Sigmoid colon (tissue), 7 donors: ENCODE data around the gene SAMD4A. TPM values are rescaled to one million over a fixed set of nuclear protein-coding genes. Genes with fewer than 3 reads are reported as not detected.

Source experiments
- DNase-seq: peaks from one replicate; pipeline ENCODE4 v3.0.0-alpha.2; 2019
- H3K27ac ChIP-seq, 4 donors: fragments of 200-600 bp; sonication (generic); one replicate each; pipeline ENCODE4 v1.5.1; 2016 to 2019; ENCODE audit warnings: mild to moderate bottlenecking in 1 of 4
- H3K27me3 ChIP-seq, 3 donors: fragments of 200-600 bp; sonication (generic); one replicate each; pipeline ENCODE4 v1.5.1; 2019; ENCODE audit warnings: mild to moderate bottlenecking in 1 of 3
- H3K36me3 ChIP-seq, 4 donors: fragments of 200-600 bp; sonication (generic); one replicate each; pipeline ENCODE4 v1.5.1; 2016 to 2019
- H3K4me1 ChIP-seq, 4 donors: fragments of 200-600 bp; sonication (generic); one replicate each; pipeline ENCODE4 v1.5.1; 2017 to 2019
- H3K4me3 ChIP-seq, 4 donors: fragments of 200-600 bp; sonication (generic); one replicate each; pipeline ENCODE4 v1.5.1; 2017 to 2019; ENCODE audit warnings: mild to moderate bottlenecking in 2 of 4, moderate library complexity in 1 of 4
- H3K9me3 ChIP-seq, 4 donors: fragments of 200-600 bp in 3 of 4; sonication (generic) in 3 of 4; one replicate each; pipeline versions ENCODE4 v1.5.1 to v1.6.1; 2013 to 2019
- EP300 ChIP-seq, 4 donors: sonication (generic); formaldehyde crosslinking; IDR thresholded peaks; one replicate each; pipeline ENCODE4 v1.6.1; 2017; ENCODE audit warnings: antibody characterized with exemption in 4 of 4
- POLR2A ChIP-seq, 2 donors: fragments of 450-650 bp; IDR thresholded peaks; one replicate each; pipeline ENCODE4 v1.6.1; 2016; ENCODE audit warnings: antibody characterized with exemption in 2 of 2, mild to moderate bottlenecking in 2 of 2, moderate library complexity in 2 of 2
- POLR2AphosphoS5 ChIP-seq, 4 donors: sonication (generic); formaldehyde crosslinking; IDR thresholded peaks; one replicate each; pipeline ENCODE4 v1.6.1; 2017; ENCODE audit warnings: antibody characterized with exemption in 4 of 4
- WGBS, 2 donors: extraction: QIAGEN DNeasy Blood & Tissue Kit; methylation state at CpG; one replicate each; pipeline ENCODE4 v1.1.7; 2013; 5-methylcytosine and 5-hydroxymethylcytosine counted together
- intact Hi-C: fragments of 100-400 bp; cut with DNase I; formaldehyde crosslinking; loops from one replicate; pipeline ENCODE4 v1.15.1; 2023
- polyA plus RNA-seq, 3 donors: library from polyadenylated mRNA; stranded (reverse); fragments of 200-250 nt; gene quantifications; one replicate each; pipeline ENCODE4 v1.2.3, GENCODE V29; 2013
- total RNA-seq, 4 donors: library from RNA; depleted of rRNA; stranded (reverse); fragments of >200 nt; gene quantifications; one replicate each; pipeline ENCODE4 v1.1.0, GENCODE V29; 2016
- TF ChIP-seq, protein P1 (sequence below), 4 experiments: fragments of 450-650 bp in 3 of 4; fragments of 200-600 bp in 1 of 4; IDR thresholded peaks; one replicate each; pipeline ENCODE4 v1.5.1; 2016 to 2019; ENCODE audit warnings: antibody characterized with exemption in 4 of 4, mild to moderate bottlenecking in 3 of 4, moderate library complexity in 2 of 4
- donor health status: healthy with polysubstance abuse.
- donor health status: Bipolar disorder and iron deficiency.
- donor health status: healthy.

SAMD4A gene
- total and polyA plus RNA-seq, 7 donors: 4.2 to 135 (median 79.8) TPM

DNA sequence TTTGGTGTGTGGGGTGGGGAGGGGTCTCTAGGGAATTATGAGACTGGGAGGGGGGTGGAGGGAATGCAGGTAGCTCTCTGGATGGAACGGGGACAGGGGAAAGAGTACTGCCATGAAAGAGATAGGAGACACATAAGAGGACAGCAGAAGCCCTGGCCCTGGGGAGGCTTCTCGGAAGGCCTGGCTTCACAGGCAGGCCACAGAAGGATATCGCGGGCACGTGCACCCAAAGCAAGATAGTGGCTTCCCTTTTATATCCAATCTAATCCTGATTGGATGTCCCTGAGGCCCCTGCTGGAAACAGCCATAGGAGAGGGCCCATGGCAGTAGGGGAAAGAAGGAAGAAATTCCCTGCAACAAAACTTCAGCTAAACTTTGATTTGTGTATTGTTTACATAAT, 222.2 kb downstream of the SAMD4A start:
- intact Hi-C loops: no loop called here
- H3K4me1 ChIP-seq: peaks cover 0 to 11% (median 2%) of the 10 kb centered on the region in 4 donors
- H3K36me3 ChIP-seq: peaks cover 5 to 85% (median 43%) of the 10 kb centered on the region in 4 donors
- no peak overlapping the region for H3K27ac ChIP-seq
- no peak overlapping the region for H3K4me3 ChIP-seq
- 92 to 93% methylated on average over 5 of the region's 5 CpGs for WGBS, 2 donors
- TF ChIP-seq POLR2A (IDR thresholded peaks at IDR 0.05) (no peak), EP300 (IDR thresholded peaks at IDR 0.05) (no peak), POLR2AphosphoS5 (IDR thresholded peaks at IDR 0.05) (no peak)
- TF ChIP-seq, protein P1, sequence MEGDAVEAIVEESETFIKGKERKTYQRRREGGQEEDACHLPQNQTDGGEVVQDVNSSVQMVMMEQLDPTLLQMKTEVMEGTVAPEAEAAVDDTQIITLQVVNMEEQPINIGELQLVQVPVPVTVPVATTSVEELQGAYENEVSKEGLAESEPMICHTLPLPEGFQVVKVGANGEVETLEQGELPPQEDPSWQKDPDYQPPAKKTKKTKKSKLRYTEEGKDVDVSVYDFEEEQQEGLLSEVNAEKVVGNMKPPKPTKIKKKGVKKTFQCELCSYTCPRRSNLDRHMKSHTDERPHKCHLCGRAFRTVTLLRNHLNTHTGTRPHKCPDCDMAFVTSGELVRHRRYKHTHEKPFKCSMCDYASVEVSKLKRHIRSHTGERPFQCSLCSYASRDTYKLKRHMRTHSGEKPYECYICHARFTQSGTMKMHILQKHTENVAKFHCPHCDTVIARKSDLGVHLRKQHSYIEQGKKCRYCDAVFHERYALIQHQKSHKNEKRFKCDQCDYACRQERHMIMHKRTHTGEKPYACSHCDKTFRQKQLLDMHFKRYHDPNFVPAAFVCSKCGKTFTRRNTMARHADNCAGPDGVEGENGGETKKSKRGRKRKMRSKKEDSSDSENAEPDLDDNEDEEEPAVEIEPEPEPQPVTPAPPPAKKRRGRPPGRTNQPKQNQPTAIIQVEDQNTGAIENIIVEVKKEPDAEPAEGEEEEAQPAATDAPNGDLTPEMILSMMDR (IDR thresholded peaks at IDR 0.05): no peak
- H3K27me3 ChIP-seq: no peaks in the 10 kb centered on the region
- no peak for DNase-seq
- no peaks in the 10 kb centered on the region for H3K9me3 ChIP-seq

DNA sequence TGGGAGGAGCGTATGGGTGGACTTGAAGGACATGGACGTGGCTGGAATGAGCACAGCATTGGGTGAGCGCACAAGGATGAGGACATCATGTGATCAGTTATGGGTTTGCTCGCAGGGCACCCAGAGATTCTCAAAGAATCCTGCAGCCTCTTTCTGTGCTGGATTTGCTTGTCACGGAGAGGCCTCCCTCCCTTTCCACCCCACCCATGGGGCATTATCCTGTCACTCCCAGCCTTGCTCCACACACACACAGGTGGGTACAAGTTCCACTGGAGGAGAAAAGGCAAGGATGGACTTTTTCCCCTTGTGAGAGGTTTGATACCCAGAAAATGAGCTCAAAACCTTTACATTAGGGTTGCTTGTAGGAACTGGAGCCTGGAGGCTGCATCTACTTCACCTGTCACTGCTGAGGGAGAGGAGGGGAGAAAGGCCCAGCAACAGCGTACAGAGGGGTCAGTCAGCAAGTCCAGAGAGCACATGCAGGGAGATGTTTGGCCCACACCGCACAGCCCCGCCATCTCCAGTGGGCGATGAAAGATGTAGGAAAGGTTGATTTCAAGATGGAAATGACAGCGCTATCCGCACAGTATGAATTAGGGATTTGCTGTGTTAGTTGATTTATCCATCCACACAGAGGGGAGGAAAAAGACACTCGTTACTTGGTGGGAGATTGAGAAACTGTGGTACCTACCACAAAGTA, 223.0 kb downstream of the SAMD4A start:
- no peak for DNase-seq
- TF ChIP-seq POLR2A (IDR thresholded peaks at IDR 0.05) (no peak), POLR2AphosphoS5 (IDR thresholded peaks at IDR 0.05) (no peak), EP300 (IDR thresholded peaks at IDR 0.05) (no peak)
- TF ChIP-seq, protein P1 (IDR thresholded peaks at IDR 0.05): no peak
- peaks cover 0 to 6% (median under 1%) of the 10 kb centered on the region in 4 donors for H3K9me3 ChIP-seq
- H3K4me1 ChIP-seq: peaks cover 0 to 5% (median 0%) of the 10 kb centered on the region in 4 donors
- no peaks in the 10 kb centered on the region for H3K27me3 ChIP-seq
- no peak overlapping the region for H3K27ac ChIP-seq
- peaks cover 5 to 78% (median 41%) of the 10 kb centered on the region in 4 donors for H3K36me3 ChIP-seq
- intact Hi-C loops: no loop called here
- no peak overlapping the region for H3K4me3 ChIP-seq
- 95 to 97% methylated on average over 12 of the region's 12 CpGs for WGBS, 2 donors

DNA sequence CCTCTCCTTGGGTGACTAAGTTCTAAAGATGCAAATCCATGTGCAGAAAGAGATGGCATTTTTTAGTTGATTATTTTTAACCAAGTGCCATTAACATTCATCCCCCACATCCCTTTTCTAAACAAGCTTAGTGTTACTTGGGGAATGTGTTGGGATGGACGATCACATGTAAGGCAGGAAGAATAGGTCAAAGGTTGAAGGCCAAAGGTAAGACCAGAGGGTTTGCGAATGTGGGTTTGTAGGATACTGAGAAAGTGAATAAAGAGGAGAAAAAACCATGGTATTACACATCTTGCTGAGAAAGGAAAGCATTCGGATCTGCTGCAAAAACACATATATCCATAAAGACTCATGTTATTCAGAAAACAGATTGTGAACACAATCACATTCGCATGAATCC, 224.1 kb downstream of the SAMD4A start:
- H3K36me3 ChIP-seq: peaks cover 5 to 67% (median 38%) of the 10 kb centered on the region in 4 donors
- TF ChIP-seq EP300 (IDR thresholded peaks at IDR 0.05) (no peak), POLR2A (IDR thresholded peaks at IDR 0.05) (no peak), POLR2AphosphoS5 (IDR thresholded peaks at IDR 0.05) (no peak)
- TF ChIP-seq, protein P1 (IDR thresholded peaks at IDR 0.05): no peak
- no peak for DNase-seq
- 92% methylated on average over 4 of the region's 4 CpGs for WGBS, 2 donors
- no peaks in the 10 kb centered on the region for H3K27me3 ChIP-seq
- no peak overlapping the region for H3K4me3 ChIP-seq
- H3K9me3 ChIP-seq: peaks cover 0 to 9% (median 2%) of the 10 kb centered on the region in 4 donors
- no peaks in the 10 kb centered on the region for H3K4me1 ChIP-seq
- intact Hi-C loops: no loop called here
- no peak overlapping the region for H3K27ac ChIP-seq

DNA sequence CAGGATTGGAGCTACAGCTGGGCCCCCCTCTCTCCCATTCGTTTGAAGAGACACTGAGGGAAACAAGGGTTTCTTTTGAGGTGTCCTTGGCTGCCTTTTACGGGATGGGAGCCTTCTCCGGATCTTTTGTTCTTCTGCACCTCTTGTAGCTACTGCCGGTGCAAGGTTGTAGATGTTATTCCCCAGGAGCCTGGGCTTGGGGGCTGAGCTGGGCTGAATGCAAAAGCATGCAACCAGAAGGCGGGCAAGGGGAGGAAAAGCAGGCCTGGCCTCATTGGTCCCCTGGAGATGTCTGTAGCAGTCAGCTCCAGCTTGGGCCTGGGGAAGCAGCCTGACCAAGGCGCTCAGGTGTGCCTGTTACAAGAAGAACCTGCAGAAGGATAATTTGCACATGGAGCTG, 225.4 kb downstream of the SAMD4A start:
- intact Hi-C loops: no loop called here
- Histone ChIP-seq H3K36me3 (peaks cover 5 to 54% (median 30%) of the 10 kb centered on the region in 4 donors), H3K4me1 (no peaks in the 10 kb centered on the region), H3K9me3 (peaks cover 0 to 9% (median 2%) of the 10 kb centered on the region in 4 donors), H3K27ac (no peak overlapping the region), H3K4me3 (no peak overlapping the region), H3K27me3 (no peaks in the 10 kb centered on the region)
- no peak for DNase-seq
- TF ChIP-seq POLR2A (IDR thresholded peaks at IDR 0.05): no peak
- TF ChIP-seq, protein P1 (IDR thresholded peaks at IDR 0.05): no peak
- TF ChIP-seq POLR2AphosphoS5 (IDR thresholded peaks at IDR 0.05): no peak
- no peak for TF ChIP-seq EP300 (IDR thresholded peaks at IDR 0.05)
- WGBS, 2 donors: 84 to 86% methylated on average over 6 of the region's 6 CpGs
